Measurements from ENCODE around the gene PSMD14. TPM values are rescaled to one million over a fixed set of nuclear protein-coding genes. Genes with fewer than 3 reads are reported as not detected.

Gene PSMD14
- total and polyA plus RNA-seq, 2 of the 8 experiments (the other 6 are each of a cell fraction or from before 2014, with no cell fraction given) = 53.9 to 88.7 TPM

- TF ChIP-seq CHD7 (IDR thresholded peaks at IDR 0.05; ENCODE audit: insufficient replicate concordance, low read length) (no peak), CBX5 (IDR thresholded peaks at IDR 0.05; ENCODE audit: low read depth, low read length) (no peak), BACH1 (IDR thresholded peaks at IDR 0.05; ENCODE audit: low read length) (no peak), RAD21 (IDR thresholded peaks at IDR 0.05 in 1 of 2, conservative IDR thresholded peaks at IDR 0.05 in 1 of 2; ENCODE audit: low read depth in 2 of 2, low read length in 2 of 2) (no peak), MAFK (IDR thresholded peaks at IDR 0.05; ENCODE audit: low read depth, low read length) (no peak), CEBPB (IDR thresholded peaks at IDR 0.05; ENCODE audit: low read depth, low read length) (no peak), TAF1 (IDR thresholded peaks at IDR 0.05; ENCODE audit: low read depth, low read length) (no peak), CTCF (IDR thresholded peaks at IDR 0.05; ENCODE audit: control extremely low read depth in 1 of 3, insufficient read depth in 1 of 3, low read depth in 1 of 3, low read length in 3 of 3) (no peak), NRF1 (IDR thresholded peaks at IDR 0.05; ENCODE audit: low read depth, low read length) (no peak)
These were observed 130.4 kb downstream of the PSMD14 start (continued) for GRCh38 chr2:161438598-161438997.

Data from H1 (cell line).